Measurements from ENCODE around the gene PM20D1.

- TF ChIP-seq SUZ12 (IDR thresholded peaks at IDR 0.05; ENCODE audit: extremely low read depth, insufficient read depth, insufficient read length) = no peak
- TF ChIP-seq ZNF274 (IDR thresholded peaks at IDR 0.05; ENCODE audit: low read depth, low read length) = no peak
- no peak for TF ChIP-seq YY1 (IDR thresholded peaks at IDR 0.05; ENCODE audit: insufficient read depth, insufficient read length)
Measured at GRCh38 chr1:205834751-205835150, 15.2 kb downstream of the PM20D1 start.

Measured in NT2/D1 (cell line).